ENCODE data around the gene KATNAL1. TPM values are rescaled to one million over a fixed set of nuclear protein-coding genes. Genes with fewer than 3 reads are reported as not detected.

Gene KATNAL1
- total RNA-seq, 1 experiment from 2014 or later = 11.2 TPM

- 0 out of 2 replicates have a peak, but pooled peaks cover 2% of the 10 kb centered on the region for H3K4me1 ChIP-seq (ENCODE audit: insufficient read depth, low read length)
- H3K4me1 Mint-ChIP-seq = peaks cover 15 to 26% of the 10 kb centered on the region in 2 experiments
- no peak for TF ChIP-seq CTCF (conservative IDR thresholded peaks at IDR 0.05)
- H4K20me1 ChIP-seq (ENCODE audit: control insufficient read depth, insufficient read depth, insufficient read length) = no peaks in the 10 kb centered on the region
- no peak overlapping the region for H3K56ac ChIP-seq (ENCODE audit: insufficient read length, low read depth, low read length)
- peak overlapping the region in 1 of 3 experiments; percentile 46; a peak in 1 of 7 replicates for H3K27ac Mint-ChIP-seq
- H3K27ac ChIP-seq (ENCODE audit: insufficient read length, low read depth, low read length) = no peak overlapping the region
- H3K14ac ChIP-seq (ENCODE audit: insufficient read depth, low read length) = no peak overlapping the region
- no peak overlapping the region for H3K23ac ChIP-seq (ENCODE audit: insufficient read length, low read depth, low read length)
- H2BK15ac ChIP-seq (ENCODE audit: low read depth, low read length) = no peak overlapping the region
- peaks cover 0 to 1% of the 10 kb centered on the region in 2 experiments; a peak in 1 of 5 replicates for H3K9me3 Mint-ChIP-seq
- H2BK5ac ChIP-seq (ENCODE audit: insufficient read length, low read length) = no peak overlapping the region
- H2AFZ ChIP-seq (ENCODE audit: low read length) = no peak overlapping the region
- no peak overlapping the region for H2BK120ac ChIP-seq (ENCODE audit: low read depth, low read length, poor library complexity, severe bottlenecking)
- H2BK12ac ChIP-seq (ENCODE audit: insufficient read length, low read depth, low read length) = no peak overlapping the region
- H3K36me3 Mint-ChIP-seq (ENCODE audit: insufficient read depth in 1 of 3, low read depth in 3 of 3) = no peaks in the 10 kb centered on the region
- no peak for DNase-seq
- no peak overlapping the region for H2AK5ac ChIP-seq (ENCODE audit: insufficient read length, low read length)
- H4K5ac ChIP-seq (ENCODE audit: insufficient read length, low read depth, low read length) = no peak overlapping the region
- no peak overlapping the region for H4K91ac ChIP-seq (ENCODE audit: insufficient read length, low read depth, low read length)
- H3K9me3 ChIP-seq (ENCODE audit: control insufficient read depth, low read depth, low read length) = no peaks in the 10 kb centered on the region
- no peak overlapping the region for H3K4me2 ChIP-seq (ENCODE audit: insufficient read depth, insufficient read length, low read length)
- H3K27me3 ChIP-seq (ENCODE audit: insufficient read depth, low read length) = no peaks in the 10 kb centered on the region
- WGBS (ENCODE audit: extremely low coverage, insufficient read length, low lambda C conversion rate) = no CpG with 5 or more reads among the region's 2 CpGs
- H4K8ac ChIP-seq (replicated peaks; ENCODE audit: insufficient read length, low read depth, low read length) = no peak overlapping the region
- H3K23me2 ChIP-seq (ENCODE audit: insufficient read length, low read depth, low read length, poor library complexity, severe bottlenecking) = no peaks in the 10 kb centered on the region
- H3K27me3 Mint-ChIP-seq (ENCODE audit: low read depth) = no peaks in the 10 kb centered on the region
- no peaks in the 10 kb centered on the region for H3K79me1 ChIP-seq (ENCODE audit: insufficient read depth, low read depth, low read length, poor library complexity, severe bottlenecking)
- no peak overlapping the region for H3K4ac ChIP-seq (ENCODE audit: low read depth, low read length)
- H3T11ph ChIP-seq (ENCODE audit: low read length) = no peak overlapping the region
- H3K18ac ChIP-seq (ENCODE audit: insufficient read length, low read depth, low read length) = no peak overlapping the region
- no peak overlapping the region for H2BK20ac ChIP-seq (ENCODE audit: low read depth, low read length, poor library complexity, severe bottlenecking)
- H3K4me3 Mint-ChIP-seq = no peak overlapping the region
- no peaks in the 10 kb centered on the region for H3K79me2 ChIP-seq (ENCODE audit: insufficient read depth, low read length)
- H3K9ac ChIP-seq (ENCODE audit: extremely low read depth, insufficient read length, low read length) = no peak overlapping the region
Measured at GRCh38 chr13:30179597-30180276, 127.6 kb downstream of the KATNAL1 start.
